HG03175 (cell line): ENCODE measurements around the gene HSD17B2.

Experiments used
- ATAC-seq: cut with Tn5 transposase; IDR thresholded peaks from one replicate; pipeline ENCODE4 v1.9.1; 2021; ENCODE audit warnings: mild to moderate bottlenecking, moderate library complexity; ENCODE audit not compliant: unreplicated experiment

HSD17B2 gene

DNA sequence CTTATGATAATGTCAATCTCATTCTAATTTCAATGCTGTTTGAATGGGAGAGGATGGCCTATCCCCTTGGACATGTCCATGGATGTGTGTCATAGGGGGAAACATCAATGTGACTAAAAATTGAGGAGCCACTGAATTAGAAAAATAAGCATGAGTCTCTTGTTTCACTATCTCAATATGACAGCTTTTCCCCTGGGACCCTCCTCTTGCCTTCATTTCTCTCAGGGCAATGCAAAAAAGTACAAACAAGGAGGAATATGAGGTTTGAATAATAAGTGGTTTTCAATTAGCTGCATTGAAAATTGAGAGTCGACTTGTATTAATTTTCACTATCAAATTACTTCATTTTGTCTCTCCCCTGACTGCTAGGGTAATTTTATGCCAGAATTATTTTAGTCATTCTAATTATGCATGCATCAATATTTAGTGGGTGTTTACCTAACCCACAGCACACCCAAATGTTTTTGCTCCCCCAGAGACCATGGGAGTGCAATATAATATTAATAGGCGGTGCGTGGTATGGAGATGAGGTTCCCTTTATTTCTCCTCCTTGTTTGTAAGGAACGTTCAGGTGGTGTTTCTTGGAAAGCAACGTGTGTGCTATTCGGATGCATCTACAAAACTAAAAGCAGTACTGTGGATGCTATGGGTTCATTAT lies 17.0 kb upstream of the HSD17B2 start:
- no peak for ATAC-seq

- ATAC-seq = no peak
Measured at GRCh38 chr16:82019535-82019934, 15.5 kb upstream of the HSD17B2 start.

DNA sequence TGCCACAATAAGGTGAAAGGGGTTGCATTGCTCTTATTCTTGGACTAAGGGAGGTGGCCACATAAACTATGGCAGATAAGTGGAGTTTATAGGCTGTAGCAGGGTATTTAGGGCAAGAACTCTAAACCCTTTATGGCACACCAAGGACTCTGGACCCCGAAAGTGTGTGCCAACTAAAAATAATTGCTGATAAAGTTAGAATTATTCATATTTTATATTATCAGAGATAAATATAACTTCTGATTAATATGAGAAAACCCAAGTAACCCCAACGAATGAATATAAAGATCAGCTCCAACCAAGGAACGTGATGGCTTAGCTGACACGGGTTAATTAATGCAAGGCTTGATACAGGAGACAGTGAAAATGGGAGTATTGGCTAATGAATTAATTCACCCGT lies 15.0 kb upstream of the HSD17B2 start:
- no peak for ATAC-seq

GRCh38 chr16:82023206-82023605 lies 11.8 kb upstream of the HSD17B2 start:
- ATAC-seq = no peak

- no peak for ATAC-seq
Measured at GRCh38 chr16:82024316-82024715, 10.7 kb upstream of the HSD17B2 start.

DNA sequence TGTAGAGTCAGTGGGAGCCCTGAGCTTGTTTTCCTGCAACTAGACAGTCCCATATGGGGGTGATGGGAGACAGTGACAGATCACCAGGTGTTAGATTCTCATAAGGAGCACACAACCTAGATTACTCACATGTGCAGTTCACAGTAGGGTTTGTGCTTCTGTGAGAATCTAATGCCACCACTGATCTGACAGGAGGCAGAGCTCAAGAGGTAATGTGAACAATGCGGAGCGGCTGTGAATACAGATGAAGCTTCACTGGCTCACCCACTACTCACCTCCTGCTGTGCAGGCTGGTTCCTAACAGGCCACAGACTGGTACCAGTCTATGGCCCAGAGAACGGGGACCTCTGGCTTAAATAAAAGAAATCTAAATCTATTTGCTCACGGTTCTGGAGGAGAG lies 10.2 kb upstream of the HSD17B2 start:
- no peak for ATAC-seq

GRCh38 chr16:82027629-82028064 lies 7.4 kb upstream of the HSD17B2 start:
- no peak for ATAC-seq

GRCh38 chr16:82031116-82032084 lies 3.7 kb upstream of the HSD17B2 start:
- no peak for ATAC-seq

- no peak for ATAC-seq
Measured at GRCh38 chr16:82033006-82033405, 2.0 kb upstream of the HSD17B2 start.

GRCh38 chr16:82033683-82034300 lies 1.3 kb upstream of the HSD17B2 start:
- no peak for ATAC-seq

DNA sequence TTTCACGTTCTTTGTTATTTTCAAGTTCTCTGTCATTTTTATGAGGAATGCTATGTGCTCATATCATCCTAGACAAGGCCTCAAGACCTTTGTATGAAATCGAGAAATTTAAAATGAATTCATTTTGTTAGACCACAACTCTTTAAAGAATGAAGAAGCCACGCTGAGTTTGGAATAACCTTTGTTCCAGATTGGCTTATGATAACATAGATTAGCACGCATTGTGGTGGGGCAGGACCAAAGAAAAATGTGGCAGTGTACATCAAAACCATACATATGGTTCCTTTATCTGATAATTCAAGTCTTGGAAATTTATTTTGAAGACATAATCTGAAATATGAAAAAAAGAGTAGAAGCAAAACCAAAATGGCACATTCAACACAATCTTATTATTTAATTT lies 2.2 kb downstream of the HSD17B2 start:
- ATAC-seq = no peak

DNA sequence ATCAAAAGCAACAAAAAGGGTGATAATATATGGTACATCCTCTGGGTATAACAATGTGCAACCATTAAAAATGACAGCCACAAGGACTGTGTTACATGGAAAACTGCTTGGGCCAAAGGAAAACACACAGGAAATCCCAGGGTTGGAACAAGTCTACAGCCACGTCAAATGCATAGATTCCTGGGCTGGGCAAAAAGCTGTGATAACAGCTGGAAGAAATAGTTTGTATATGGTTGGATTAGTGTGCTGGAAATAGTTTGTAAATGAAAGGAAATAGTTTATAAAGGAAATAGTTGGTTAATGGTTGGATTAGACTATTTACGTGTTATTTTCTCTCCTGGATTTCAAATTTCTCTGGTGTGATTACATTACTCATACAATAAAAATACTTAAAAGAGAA lies 2.6 kb downstream of the HSD17B2 start:
- ATAC-seq = no peak

- ATAC-seq = no peak
Measured at GRCh38 chr16:82040296-82040695, 5.2 kb downstream of the HSD17B2 start.

DNA sequence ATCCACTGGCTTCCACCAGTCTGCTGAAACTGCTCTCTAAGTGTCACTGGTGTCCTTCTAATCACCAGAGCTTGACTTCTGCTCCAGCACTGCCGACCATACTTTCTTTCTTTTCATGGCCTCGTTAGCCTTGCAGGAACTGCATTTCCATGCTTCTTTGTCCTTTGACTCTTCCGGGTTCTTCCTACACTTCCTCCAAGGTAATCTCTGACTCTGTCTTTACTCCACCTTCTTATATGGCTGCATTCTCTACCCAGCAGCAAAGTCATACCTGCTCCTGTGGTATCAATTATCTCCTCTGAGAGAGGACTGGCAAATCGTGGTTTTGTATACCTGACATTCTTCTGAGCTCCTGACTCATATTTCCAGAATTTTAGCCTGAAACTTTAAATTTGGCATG lies 6.5 kb downstream of the HSD17B2 start:
- no peak for ATAC-seq

DNA sequence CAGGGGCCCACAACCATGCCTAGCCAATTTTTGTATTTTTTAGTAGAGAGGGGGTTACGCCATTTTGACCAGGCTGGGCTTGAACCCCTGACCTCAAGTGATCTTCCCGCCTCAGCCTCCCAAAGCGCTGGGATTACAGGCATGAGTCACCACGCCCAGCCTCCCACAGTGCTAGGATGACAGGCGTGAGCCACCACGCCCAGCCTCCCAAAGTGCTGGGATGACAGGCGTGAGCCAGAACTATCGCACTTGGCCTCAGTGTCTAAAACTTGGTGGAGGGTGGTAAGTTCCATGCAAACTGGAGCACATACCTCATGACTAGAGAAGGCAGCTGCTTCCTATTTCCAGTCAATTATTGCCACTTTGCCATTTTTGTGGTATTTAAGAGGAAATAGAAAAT lies 7.1 kb downstream of the HSD17B2 start:
- ATAC-seq = no peak

DNA sequence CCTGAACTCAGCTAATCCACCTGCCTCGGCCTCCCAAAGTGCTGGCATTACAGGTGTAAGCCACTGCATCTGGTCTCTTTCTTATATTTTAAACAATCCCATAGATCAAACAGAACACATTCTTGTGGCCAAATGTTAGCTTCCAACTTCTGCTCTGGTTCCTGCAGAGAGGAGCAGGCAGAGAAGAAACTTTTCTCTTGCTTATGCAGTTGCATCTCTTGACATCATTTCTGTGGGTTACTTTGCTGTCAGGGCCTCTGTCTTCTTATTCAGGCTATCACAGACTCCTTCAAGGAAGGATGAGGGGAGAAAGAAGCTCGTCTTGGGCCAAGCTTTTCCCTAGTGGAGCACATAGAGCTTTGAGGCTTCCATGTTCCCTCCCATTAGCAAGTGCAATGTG lies 7.8 kb downstream of the HSD17B2 start:
- no peak for ATAC-seq

- no peak for ATAC-seq
Measured at GRCh38 chr16:82043680-82044584, 8.9 kb downstream of the HSD17B2 start.

- ATAC-seq = no peak
Measured at GRCh38 chr16:82044585-82044911, 9.5 kb downstream of the HSD17B2 start.

- ATAC-seq = no peak
Measured at GRCh38 chr16:82045465-82045864, 10.4 kb downstream of the HSD17B2 start.

DNA sequence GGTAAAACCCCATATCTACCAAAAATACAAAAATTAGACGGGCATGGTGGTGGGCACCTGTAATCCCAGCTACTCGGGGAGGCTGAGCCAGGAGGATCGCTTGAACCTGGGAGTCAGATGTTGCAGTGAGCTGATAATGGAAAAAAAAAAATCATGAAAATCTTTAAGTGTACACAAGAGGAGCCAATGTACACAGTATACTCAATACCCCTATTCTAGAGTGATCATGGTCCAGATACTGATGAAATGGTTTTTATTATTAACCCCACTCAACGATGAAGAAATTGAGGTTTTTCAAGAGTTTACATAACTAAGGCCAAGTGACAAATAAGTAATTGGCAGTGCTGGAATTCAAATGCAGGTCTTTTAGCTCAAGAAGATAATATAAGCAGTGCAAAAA lies 11.5 kb downstream of the HSD17B2 start:
- no peak for ATAC-seq

DNA sequence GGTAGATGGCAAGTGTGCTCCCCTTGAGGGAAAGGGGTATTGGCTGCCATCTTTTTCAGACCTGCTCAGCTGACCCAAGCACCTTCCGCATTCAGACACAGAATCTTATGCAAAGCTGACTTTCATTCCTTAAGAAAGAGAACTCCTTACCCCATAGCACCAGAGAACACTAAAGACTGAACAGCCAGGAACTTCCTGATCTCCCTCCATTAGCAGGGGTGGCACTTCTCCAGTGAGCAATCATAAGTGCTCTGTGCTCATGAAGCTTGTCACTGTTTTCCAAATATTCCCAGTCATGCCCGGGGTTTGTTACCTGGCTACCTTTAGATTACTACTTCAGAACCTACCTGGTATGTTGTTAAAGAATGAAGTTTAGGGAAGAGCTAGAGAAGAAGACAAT lies 11.9 kb downstream of the HSD17B2 start:
- no peak for ATAC-seq
